Keratinocyte (primary cell): ENCODE data around the gene PLS3. TPM values are rescaled to one million over a fixed set of nuclear protein-coding genes. Genes with fewer than 3 reads are reported as not detected.

Source experiments
- DNase-seq: peaks from one replicate; pipeline ENCODE4 v3.0.0-alpha.2; 2011; ENCODE audit warnings: low read depth, missing footprints, low spot score
- FAIRE-seq: peaks from 2 replicates; lab custom pipeline; 2011; peaks lifted over from hg19 to GRCh38; lab: Jason Lieb, UNC
- H2AFZ ChIP-seq: 2 replicates; pipeline ENCODE4 v1.6.0; 2012; ENCODE audit warnings: low read length, control low read depth, inconsistent platforms; ENCODE audit not compliant: control insufficient read depth
- H3K27ac ChIP-seq: 2 replicates; pipeline ENCODE4 v1.5.1; 2011; ENCODE audit warnings: low read length; ENCODE audit not compliant: control insufficient read depth, insufficient read depth
- H3K27me3 ChIP-seq: 3 replicates; pipeline ENCODE4 v1.6.0; 2011; ENCODE audit warnings: low read length; ENCODE audit not compliant: control insufficient read depth, insufficient read depth; ENCODE audit errors: extremely low read depth
- H3K36me3 ChIP-seq, 2 experiments: 2 replicates in 1 of 2; 3 replicates in 1 of 2; pipeline ENCODE4 v1.5.1; 2011; ENCODE audit warnings: low read length in 2 of 2, mild to moderate bottlenecking in 1 of 2; ENCODE audit not compliant: control insufficient read depth in 2 of 2, insufficient read depth in 2 of 2; ENCODE audit errors: extremely low read depth in 1 of 2
- H3K4me1 ChIP-seq: 3 replicates; pipeline ENCODE4 v1.5.1; 2011; ENCODE audit warnings: low read length; ENCODE audit not compliant: control insufficient read depth, insufficient read depth; ENCODE audit errors: extremely low read depth
- H3K4me2 ChIP-seq: 3 replicates; pipeline ENCODE4 v1.6.0; 2011; ENCODE audit warnings: low read depth, low read length; ENCODE audit not compliant: control insufficient read depth, insufficient read depth; ENCODE audit errors: extremely low read depth
- H3K4me3 ChIP-seq, 3 experiments: fragments of 200-600 bp in 1 of 3; sonication (generic) in 1 of 3; 2 replicates in 2 of 3; 3 replicates in 1 of 3; pipeline ENCODE4 v1.5.1; 2011 to 2016; ENCODE audit warnings: low read length in 3 of 3, mild to moderate bottlenecking in 3 of 3, control low read depth in 2 of 3, inconsistent platforms in 1 of 3, low read depth in 1 of 3, mixed read lengths in 1 of 3, mixed run types in 1 of 3, moderate library complexity in 1 of 3; ENCODE audit not compliant: control insufficient read depth in 2 of 3, insufficient read depth in 2 of 3; ENCODE audit errors: extremely low read depth in 1 of 3
- H3K79me2 ChIP-seq: 2 replicates; pipeline ENCODE4 v1.6.0; 2012; ENCODE audit warnings: low read length; ENCODE audit not compliant: control insufficient read depth, insufficient read depth
- H3K9ac ChIP-seq: 3 replicates; pipeline ENCODE4 v1.6.0; 2011; ENCODE audit warnings: low read length; ENCODE audit not compliant: control insufficient read depth, insufficient read depth; ENCODE audit errors: extremely low read depth
- H3K9me1 ChIP-seq: 3 replicates; pipeline ENCODE4 v1.6.0; 2011; ENCODE audit warnings: low read length; ENCODE audit not compliant: control insufficient read depth, insufficient read depth; ENCODE audit errors: extremely low read depth
- H3K9me3 ChIP-seq: 2 replicates; pipeline ENCODE4 v1.5.1; 2012; ENCODE audit warnings: low read depth, low read length; ENCODE audit not compliant: control insufficient read depth
- H4K20me1 ChIP-seq: 3 replicates; pipeline ENCODE4 v1.6.0; 2011; ENCODE audit warnings: low read length; ENCODE audit not compliant: control insufficient read depth, insufficient read depth; ENCODE audit errors: extremely low read depth
- CTCF ChIP-seq, 3 experiments: IDR thresholded peaks in 1 of 3; conservative IDR thresholded peaks in 1 of 3; optimal IDR thresholded peaks in 1 of 3; 2 replicates in 2 of 3; 3 replicates in 1 of 3; pipeline versions ENCODE3 to v1.5.1; 2011; ENCODE audit warnings: low read length in 3 of 3, mild to moderate bottlenecking in 3 of 3, moderate library complexity in 2 of 3, control low read depth in 1 of 3, inconsistent platforms in 1 of 3; ENCODE audit not compliant: insufficient read depth in 2 of 3; ENCODE audit errors: extremely low read depth in 1 of 3
- EZH2 ChIP-seq: IDR thresholded peaks from one replicate; pipeline ENCODE4 v1.6.1; 2012; ENCODE audit warnings: inconsistent platforms, mild to moderate bottlenecking, low read length, moderate library complexity
- dilution Hi-C: fragments of 300-500 bp; cut with MboI; formaldehyde crosslinking; loops from one replicate; pipeline ENCODE4 v1.7.0; 2020; ENCODE audit warnings: low sequenced_read_pairs; ENCODE audit not compliant: extremely low pct_ligation_motif_present
- polyA plus RNA-seq, 5 experiments: library from polyadenylated mRNA; depleted of rRNA in 3 of 5; stranded (reverse) in 3 of 5; stranded (forward) in 1 of 5; unstranded in 1 of 5; fragments of >200 nt; gene quantifications; 1 replicate in 1 of 5; 2 replicates in 3 of 5; 3 replicates in 1 of 5; pipeline versions ENCODE4 v1.2.1 to v1.2.3, GENCODE V29; 2011 to 2012; ENCODE audit warnings: missing spikeins in 2 of 5, low read depth in 1 of 5, low replicate concordance in 1 of 5

PLS3 gene
- polyA plus RNA-seq, 1 donor (not counting 4 experiments of a cell fraction or from before 2014, with no cell fraction given), result 457 TPM

- TF ChIP-seq EZH2 (no peak), CTCF (optimal IDR thresholded peaks at IDR 0.05 in 1 of 3, IDR thresholded peaks at IDR 0.05 in 1 of 3, conservative IDR thresholded peaks at IDR 0.05 in 1 of 3; ENCODE audit: extremely low read depth in 1 of 3, insufficient read depth in 2 of 3, low read length in 3 of 3) (no peak)
- H3K79me2 ChIP-seq, result no peaks in the 10 kb centered on the region
- peaks cover 5% of the 10 kb centered on the region for H3K4me1 ChIP-seq
- H3K4me3 ChIP-seq, result no peak overlapping the region
- H3K36me3 ChIP-seq, result no peaks in the 10 kb centered on the region
- dilution Hi-C loops, result no loop called here
- no peak overlapping the region for H3K9ac ChIP-seq
- H3K27me3 ChIP-seq, result no peaks in the 10 kb centered on the region
- H3K9me3 ChIP-seq, result no peaks in the 10 kb centered on the region
- no peaks in the 10 kb centered on the region for H3K9me1 ChIP-seq
- no peaks in the 10 kb centered on the region for H4K20me1 ChIP-seq
- no peak overlapping the region for H2AFZ ChIP-seq
- FAIRE-seq (no peak), DNase-seq (no peak)
- H3K27ac ChIP-seq, result no peak overlapping the region
- no peak overlapping the region for H3K4me2 ChIP-seq
These were observed 25.6 kb upstream of the PLS3 start for GRCh38 chrX:115535421-115535820.

- Histone ChIP-seq H3K4me2 (no peak overlapping the region), H4K20me1 (no peaks in the 10 kb centered on the region), H2AFZ (no peak overlapping the region), H3K9me1 (no peaks in the 10 kb centered on the region), H3K9ac (no peak overlapping the region), H3K4me3 (no peak overlapping the region), H3K79me2 (no peaks in the 10 kb centered on the region), H3K36me3 (no peaks in the 10 kb centered on the region), H3K27me3 (no peaks in the 10 kb centered on the region), H3K9me3 (no peaks in the 10 kb centered on the region), H3K4me1 (peaks cover 5% of the 10 kb centered on the region), H3K27ac (no peak overlapping the region)
- TF ChIP-seq EZH2 (no peak), CTCF (optimal IDR thresholded peaks at IDR 0.05 in 1 of 3, IDR thresholded peaks at IDR 0.05 in 1 of 3, conservative IDR thresholded peaks at IDR 0.05 in 1 of 3; ENCODE audit: extremely low read depth in 1 of 3, insufficient read depth in 2 of 3, low read length in 3 of 3) (no peak)
- FAIRE-seq (no peak), DNase-seq (no peak)
- dilution Hi-C loops, result no loop called here
These were observed 25.1 kb upstream of the PLS3 start for GRCh38 chrX:115535844-115536243.
